ENCODE measurements around the gene GRID2. TPM values are rescaled to one million over a fixed set of nuclear protein-coding genes. Genes with fewer than 3 reads are reported as not detected.

Gene GRID2
- total RNA-seq = not detected in 2 replicates

DNA sequence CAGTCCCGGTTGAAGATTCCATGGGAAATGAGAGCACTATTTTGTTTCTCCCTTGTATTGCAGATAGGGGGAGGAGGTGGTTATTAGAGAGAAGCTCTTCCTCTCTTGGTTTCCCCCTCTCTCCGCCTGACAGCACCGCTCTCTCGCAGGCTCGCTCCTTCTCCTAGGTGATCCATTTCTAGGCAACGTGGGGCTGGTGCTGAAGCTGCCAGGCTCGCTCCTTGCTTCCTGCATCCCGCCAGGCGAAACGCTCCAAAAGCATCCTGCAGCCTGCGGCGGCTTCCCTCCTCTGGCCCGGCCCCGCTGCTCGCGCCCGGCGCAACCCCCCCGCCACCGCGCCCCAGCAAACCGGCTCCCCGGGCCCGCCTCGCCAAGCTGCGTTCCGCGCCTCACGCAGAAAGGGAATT is at the start of gene GRID2:
Gene GRID2 (plus strand): TSS at position 346 of the 407 bp plus-strand sequence.
- DNase-seq (ENCODE audit: low read depth) = no peak
- TF ChIP-seq, protein P1, sequence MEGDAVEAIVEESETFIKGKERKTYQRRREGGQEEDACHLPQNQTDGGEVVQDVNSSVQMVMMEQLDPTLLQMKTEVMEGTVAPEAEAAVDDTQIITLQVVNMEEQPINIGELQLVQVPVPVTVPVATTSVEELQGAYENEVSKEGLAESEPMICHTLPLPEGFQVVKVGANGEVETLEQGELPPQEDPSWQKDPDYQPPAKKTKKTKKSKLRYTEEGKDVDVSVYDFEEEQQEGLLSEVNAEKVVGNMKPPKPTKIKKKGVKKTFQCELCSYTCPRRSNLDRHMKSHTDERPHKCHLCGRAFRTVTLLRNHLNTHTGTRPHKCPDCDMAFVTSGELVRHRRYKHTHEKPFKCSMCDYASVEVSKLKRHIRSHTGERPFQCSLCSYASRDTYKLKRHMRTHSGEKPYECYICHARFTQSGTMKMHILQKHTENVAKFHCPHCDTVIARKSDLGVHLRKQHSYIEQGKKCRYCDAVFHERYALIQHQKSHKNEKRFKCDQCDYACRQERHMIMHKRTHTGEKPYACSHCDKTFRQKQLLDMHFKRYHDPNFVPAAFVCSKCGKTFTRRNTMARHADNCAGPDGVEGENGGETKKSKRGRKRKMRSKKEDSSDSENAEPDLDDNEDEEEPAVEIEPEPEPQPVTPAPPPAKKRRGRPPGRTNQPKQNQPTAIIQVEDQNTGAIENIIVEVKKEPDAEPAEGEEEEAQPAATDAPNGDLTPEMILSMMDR (IDR thresholded peaks at IDR 0.05; ENCODE audit: insufficient read depth, low read depth, low read length) = no peak
- no peak within 1 kb of the TSS for H3K4me3 ChIP-seq (ENCODE audit: low read depth, low read length)

DNA sequence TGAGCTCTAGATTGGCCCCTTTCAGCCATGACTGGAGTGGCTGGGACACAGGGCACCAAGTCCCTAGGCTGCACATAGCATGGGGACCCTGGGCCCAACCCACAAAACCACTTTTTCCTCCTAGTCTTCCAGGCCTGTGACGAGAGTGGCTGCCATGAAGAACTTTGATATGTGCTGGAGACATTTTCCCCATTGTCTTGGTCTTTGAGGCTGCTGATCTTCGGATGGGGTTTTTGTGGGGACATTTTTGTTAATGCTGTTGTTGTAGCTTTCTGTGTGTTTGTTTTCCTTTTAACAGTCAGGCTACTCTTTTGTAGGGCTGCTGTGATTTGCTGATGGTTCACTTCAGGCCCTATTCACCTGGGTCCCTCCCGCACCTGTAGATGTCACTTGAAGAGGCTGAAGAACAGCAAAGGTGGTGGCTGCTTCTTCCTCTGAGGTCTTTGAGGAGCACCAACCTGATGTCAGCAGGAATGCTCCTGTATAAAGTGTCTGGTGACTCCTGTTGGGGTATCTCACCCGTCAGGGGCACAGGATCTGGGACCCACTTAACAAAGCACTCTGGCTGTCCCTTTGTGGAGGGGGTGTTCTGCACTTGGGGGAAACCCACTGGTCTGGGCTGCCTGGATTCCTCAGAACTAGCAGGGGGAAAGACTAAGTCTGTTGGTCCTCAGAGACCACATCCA is 49.6 kb upstream of the GRID2 start:
- no peak for DNase-seq (ENCODE audit: low read depth)
- TF ChIP-seq, protein P1 (IDR thresholded peaks at IDR 0.05; ENCODE audit: insufficient read depth, low read depth, low read length) = no peak
- H3K4me3 ChIP-seq (ENCODE audit: low read depth, low read length) = no peak overlapping the region

DNA sequence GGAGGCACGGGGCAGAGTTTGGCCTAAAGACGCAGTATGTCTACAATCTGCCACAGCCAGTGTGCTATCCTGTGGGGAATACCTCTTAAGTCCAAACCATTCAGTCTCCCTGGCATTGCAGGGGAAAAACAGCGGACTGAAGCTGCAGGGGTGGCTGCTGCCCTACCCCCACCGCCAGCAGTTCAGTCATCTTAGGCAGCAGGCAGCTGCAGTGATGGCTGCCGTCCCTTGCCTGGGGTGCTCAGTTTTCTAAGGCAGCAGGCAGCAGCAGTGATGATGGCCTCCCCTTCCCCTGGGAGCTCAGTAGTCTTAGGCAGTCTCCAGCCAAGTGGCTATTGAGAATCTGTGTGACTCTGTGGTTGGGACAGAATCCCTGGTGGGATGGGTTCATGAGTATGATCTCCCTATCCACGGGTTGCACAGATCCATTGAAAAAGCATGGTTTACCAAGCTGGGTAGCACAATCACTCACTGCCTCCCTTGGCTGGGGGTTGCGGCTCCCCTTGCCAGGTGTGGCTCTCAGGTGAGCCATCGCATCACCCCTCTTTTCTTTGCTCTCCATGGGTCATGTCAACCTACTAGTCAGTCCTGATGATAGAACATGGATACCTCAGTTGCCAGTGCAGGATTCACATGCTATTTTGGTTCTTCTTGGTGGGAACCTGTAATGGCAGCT is 48.9 kb upstream of the GRID2 start:
- no peak for DNase-seq (ENCODE audit: low read depth)
- TF ChIP-seq, protein P1 (IDR thresholded peaks at IDR 0.05; ENCODE audit: insufficient read depth, low read depth, low read length) = no peak
- H3K4me3 ChIP-seq (ENCODE audit: low read depth, low read length) = no peak overlapping the region

DNA sequence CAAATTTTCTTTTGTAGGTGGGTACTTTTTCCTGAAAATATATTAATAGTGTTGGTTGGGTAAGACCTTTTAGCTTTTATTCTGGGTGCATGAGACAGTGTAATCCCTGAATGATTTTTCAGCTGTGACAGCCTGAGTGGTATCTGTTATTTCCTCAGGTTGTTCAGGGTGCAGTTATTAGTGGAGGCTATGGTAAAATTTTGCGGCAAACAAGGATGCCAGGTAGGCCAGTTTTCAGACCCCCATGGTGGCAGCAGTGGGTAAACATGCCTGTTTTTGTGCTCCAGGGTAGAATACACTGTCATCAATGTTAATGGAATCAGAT is 47.9 kb upstream of the GRID2 start:
- TF ChIP-seq, protein P1 (IDR thresholded peaks at IDR 0.05; ENCODE audit: insufficient read depth, low read depth, low read length) = no peak
- DNase-seq (ENCODE audit: low read depth) = no peak
- no peak overlapping the region for H3K4me3 ChIP-seq (ENCODE audit: low read depth, low read length)

DNA sequence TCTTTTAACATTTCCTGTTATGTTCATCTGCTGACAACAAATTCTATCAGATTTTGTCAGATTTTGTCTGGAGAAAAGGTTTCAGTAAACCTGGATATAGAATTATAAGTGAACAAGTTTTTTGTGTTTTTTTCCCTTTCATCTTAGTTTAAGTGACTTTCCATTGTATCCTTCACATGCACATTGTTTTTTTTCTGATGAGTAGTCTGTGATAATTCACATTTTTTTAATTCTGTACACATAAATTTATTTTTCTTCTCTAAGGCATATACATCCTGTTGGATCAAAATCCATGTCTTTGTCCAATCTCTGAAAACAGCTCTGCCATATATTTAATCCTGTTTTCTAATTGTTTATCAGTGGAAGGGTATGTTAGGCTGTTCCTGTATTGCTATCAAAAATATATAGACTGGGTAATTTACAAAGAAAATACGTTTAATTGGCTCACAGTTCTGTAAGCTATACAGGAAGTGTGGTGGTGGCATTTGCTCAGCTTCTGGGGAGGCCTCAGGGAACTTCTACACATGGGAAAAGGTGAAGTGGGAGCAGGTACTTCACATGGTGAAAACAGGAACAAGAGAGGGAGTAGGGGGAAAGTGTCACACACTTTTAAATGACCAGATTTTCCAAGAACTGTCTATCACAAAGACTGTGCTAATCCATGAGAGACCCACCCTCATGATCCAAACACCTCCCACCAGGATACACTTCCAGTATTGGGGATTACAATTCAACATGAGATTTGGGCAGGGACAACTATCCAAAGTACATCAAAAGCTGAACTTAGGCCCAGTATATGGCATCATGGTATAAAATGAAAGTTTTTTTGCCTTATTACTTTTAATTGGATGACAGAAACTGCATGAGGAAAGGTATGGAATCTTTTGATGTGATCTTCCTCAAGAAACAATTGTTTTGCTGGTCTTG is 45.6 kb upstream of the GRID2 start:
- TF ChIP-seq, protein P1 (IDR thresholded peaks at IDR 0.05; ENCODE audit: insufficient read depth, low read depth, low read length) = no peak
- DNase-seq (ENCODE audit: low read depth) = no peak
- no peak overlapping the region for H3K4me3 ChIP-seq (ENCODE audit: low read depth, low read length)

DNA sequence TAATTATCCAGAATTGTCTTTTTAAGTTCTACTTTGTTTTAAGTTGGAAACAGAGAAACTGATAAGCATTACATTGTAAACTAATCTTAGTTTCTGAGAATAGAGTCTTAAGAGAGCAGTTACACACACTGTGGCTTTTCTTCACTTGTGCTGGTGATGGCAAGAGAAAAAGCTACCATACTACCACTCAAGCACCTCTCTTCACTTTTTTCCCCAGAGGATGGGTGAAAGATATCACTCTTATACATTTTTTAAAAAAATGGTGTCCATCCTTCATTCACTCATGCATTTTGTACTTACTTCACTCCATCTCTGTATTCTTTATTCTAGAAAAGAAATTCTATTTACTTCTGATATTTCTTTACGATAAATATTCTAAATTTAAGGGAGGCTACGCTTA is 42.5 kb upstream of the GRID2 start:
- no peak for DNase-seq (ENCODE audit: low read depth)
- no peak overlapping the region for H3K4me3 ChIP-seq (ENCODE audit: low read depth, low read length)
- TF ChIP-seq, protein P1 (IDR thresholded peaks at IDR 0.05; ENCODE audit: insufficient read depth, low read depth, low read length) = no peak
